Activated CD4-positive, alpha-beta memory T cell treated with anti-CD3 and anti-CD28 coated beads for 36 hours (primary cell): Measurements from ENCODE around the gene STIL. TPM values are rescaled to one million over a fixed set of nuclear protein-coding genes. Genes with fewer than 3 reads are reported as not detected.
"Not testable (repeated sequence)": the region's sequence is repeated elsewhere in the genome, so short reads cannot be mapped to it uniquely, and the experiment has no call there.

Experiments
- CTCF ChIA-PET: fragments of 350-600 bp; sonication (Branson Sonifier 250); formaldehyde crosslinking; loops from one replicate; lab custom pipeline; 2021; ENCODE audit warnings: antibody characterized with exemption, inconsistent platforms; lab: Charles Lee
- POLR2A ChIA-PET: fragments of 350-600 bp; sonication (Branson Sonifier 250); formaldehyde crosslinking; loops from one replicate; lab custom pipeline; 2021; ENCODE audit warnings: antibody characterized with exemption; lab: Charles Lee
- DNase-seq: peaks from one replicate; pipeline ENCODE4 v3.0.0-alpha.2; 2020
- H3K27ac Mint-ChIP-seq: one replicate; pipeline ENCODE4 v1.8.0; 2021; ENCODE audit warnings: mixed read lengths
- H3K27me3 Mint-ChIP-seq: one replicate; pipeline ENCODE4 v1.8.0; 2021; ENCODE audit warnings: mixed read lengths
- H3K36me3 Mint-ChIP-seq: one replicate; pipeline ENCODE4 v1.8.0; 2021; ENCODE audit warnings: mixed read lengths
- H3K4me1 Mint-ChIP-seq: one replicate; pipeline ENCODE4 v1.8.0; 2021; ENCODE audit warnings: low read depth, mixed read lengths
- H3K4me3 Mint-ChIP-seq: one replicate; pipeline ENCODE4 v1.8.0; 2021; ENCODE audit warnings: mild to moderate bottlenecking, mixed read lengths
- H3K9me3 Mint-ChIP-seq: one replicate; pipeline ENCODE4 v1.8.0; 2021; ENCODE audit warnings: mixed read lengths
- intact Hi-C: fragments of 100-400 bp; cut with micrococcal nuclease; formaldehyde crosslinking; loops from one replicate; pipeline ENCODE4 v1.15.1; 2023
- total RNA-seq, 2 experiments: library from RNA; stranded (reverse); gene quantifications; one replicate each; pipeline ENCODE4 v1.2.3, GENCODE V29; 2021

Gene STIL
- total RNA-seq, 2 experiments from 2014 or later, result 31.3 to 33.6 TPM

DNA sequence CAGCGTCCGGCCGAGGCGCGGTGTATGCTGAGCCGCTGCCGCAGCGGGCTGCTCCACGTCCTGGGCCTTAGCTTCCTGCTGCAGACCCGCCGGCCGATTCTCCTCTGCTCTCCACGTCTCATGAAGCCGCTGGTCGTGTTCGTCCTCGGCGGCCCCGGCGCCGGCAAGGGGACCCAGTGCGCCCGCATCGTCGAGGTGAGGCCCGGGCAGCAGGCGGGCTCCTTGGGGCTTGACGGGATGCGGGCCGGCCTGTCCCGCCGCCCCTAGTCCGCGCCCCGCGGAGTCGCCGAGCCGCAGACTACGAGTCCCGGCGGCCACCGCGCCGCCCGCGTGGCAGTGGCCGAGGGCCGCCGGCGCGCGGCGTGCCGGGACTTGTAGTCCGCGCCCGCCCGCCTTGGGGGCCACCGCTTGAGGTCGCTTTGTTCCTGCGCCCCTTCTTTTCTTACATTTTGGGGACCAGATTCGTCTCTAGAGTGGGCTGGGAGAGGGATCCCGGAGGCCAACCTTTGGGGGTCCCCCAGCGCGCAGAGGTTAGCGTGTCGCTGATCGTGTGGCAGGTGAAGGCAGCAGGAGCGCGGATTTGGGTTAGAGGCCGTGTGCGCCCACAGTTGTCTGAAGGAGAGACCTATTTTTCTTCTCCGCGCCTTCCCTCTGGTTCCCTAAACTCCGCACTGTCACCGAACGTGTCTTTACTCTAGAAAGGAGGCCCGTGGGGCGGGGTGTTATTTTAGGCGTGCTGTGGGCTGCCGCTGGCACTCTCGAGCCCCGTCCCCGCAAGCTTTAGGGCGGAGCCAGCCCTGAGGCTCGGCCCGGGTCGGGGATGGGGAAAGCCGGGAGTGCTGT, 20.2 kb upstream of the STIL start:
- H3K4me3 Mint-ChIP-seq, result no peak overlapping the region
- intact Hi-C loops, result loop anchor here (1.0 to 5.0 kb wide), 5 partner anchors 17 to 142 kb away; partner anchors contain the start of genes PDZK1IP1 and STIL
- DNase-seq, result peak; percentile 79
- ChIA-PET CTCF (interaction anchor here (0.7 to 1.9 kb wide), 10 partner anchors 10 to 155 kb away, joined by 3 to 11 read pairs (median 5); partner anchors contain the start of genes FOXD2 and STIL), POLR2A (interaction anchor here (0.7 to 3.3 kb wide), 11 partner anchors 10 to 155 kb away, joined by 3 to 18 read pairs (median 4); partner anchors contain the start of genes FOXD2 and STIL)
- peak overlapping the region; percentile 95 for H3K27ac Mint-ChIP-seq
- peaks cover 2% of the 10 kb centered on the region for H3K36me3 Mint-ChIP-seq
- no peaks in the 10 kb centered on the region for H3K27me3 Mint-ChIP-seq
- H3K9me3 Mint-ChIP-seq, result no peaks in the 10 kb centered on the region
- H3K4me1 Mint-ChIP-seq, result peaks cover 21% of the 10 kb centered on the region

DNA sequence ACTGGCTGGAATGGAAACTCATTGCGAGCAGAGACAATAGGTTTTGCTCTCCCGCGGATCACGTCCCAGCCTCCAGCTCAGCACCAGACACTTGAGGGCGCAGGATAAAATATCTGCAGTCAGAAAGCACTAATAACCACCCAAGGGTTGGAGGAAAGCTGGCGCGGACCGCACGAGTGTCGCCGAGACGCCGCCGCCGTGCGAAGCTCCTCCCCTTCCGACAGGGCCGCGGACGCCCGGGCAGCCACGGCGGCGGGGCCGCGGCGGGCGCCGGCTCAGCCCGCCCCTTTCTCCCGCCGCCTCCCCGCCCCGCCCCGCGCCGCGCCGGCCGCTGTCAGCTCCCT, 19.6 kb upstream of the STIL start, which contains the start of gene CMPK1:
Gene CMPK1 (plus strand): TSS at position 213 of the 344 bp plus-strand sequence. CDS start 156 bp downstream, outside the sequence.
- Mint-ChIP-seq H3K9me3 (no peaks in the 10 kb centered on the region), H3K27me3 (no peaks in the 10 kb centered on the region), H3K4me3 (no peak within 1 kb of the TSS), H3K4me1 (peaks cover 21% of the 10 kb centered on the region), H3K27ac (peak within 1 kb of the TSS; percentile 95), H3K36me3 (peaks cover 2% of the 10 kb centered on the region)
- ChIA-PET CTCF (interaction anchor here (0.7 to 1.9 kb wide), 8 partner anchors 10 to 392 kb away, joined by 4 to 11 read pairs (median 6); partner anchors contain the start of genes FOXD2 and STIL), POLR2A (interaction anchor here (0.6 to 3.3 kb wide), 10 partner anchors 10 to 154 kb away, joined by 3 to 18 read pairs (median 4); partner anchors contain the start of genes FOXD2 and STIL)
- intact Hi-C loops, result loop anchor here (5.0 kb wide), 1 partner anchor 141 kb away; the partner anchor contains the start of gene PDZK1IP1
- DNase-seq, result peak; percentile 84

DNA sequence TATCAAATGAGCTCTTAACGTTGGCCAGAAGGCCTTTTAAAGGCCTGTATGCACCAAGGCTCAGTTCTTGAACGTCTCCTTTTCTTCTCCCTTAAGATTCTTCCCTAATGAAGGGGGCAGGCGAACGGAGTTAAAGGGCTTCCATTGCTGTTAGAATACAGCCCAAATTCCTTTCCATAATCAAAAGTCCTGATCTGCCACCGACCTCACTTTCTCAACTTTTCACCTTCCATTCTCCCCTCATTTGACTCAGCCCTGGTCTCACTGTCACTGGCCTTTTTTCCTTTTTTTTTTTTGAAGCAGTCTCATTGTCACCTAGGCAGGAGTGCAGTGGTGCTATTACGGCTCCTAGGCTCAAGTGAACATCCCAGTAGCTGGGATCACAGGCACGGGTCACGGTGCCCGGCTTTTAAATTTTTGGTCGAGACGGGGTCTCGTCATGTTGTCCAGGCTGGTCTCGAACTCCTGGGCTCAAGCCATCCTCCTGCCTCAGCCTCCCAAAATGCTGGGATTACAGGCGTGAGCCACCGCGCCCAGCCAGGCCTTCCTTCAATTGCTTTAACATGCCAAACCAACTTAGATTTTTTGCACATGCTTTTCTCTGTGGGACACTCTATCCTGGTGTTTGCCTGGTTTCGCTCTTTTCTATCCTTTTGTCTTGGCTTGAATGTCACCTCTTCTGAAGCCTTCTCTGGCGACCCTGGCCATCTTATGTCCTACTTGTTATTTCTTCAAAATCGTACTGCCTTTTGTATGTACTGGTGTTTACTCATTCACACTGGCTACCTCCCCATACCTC, 19.0 kb upstream of the STIL start:
- H3K4me3 Mint-ChIP-seq, result no peak overlapping the region
- peaks cover 2% of the 10 kb centered on the region for H3K36me3 Mint-ChIP-seq
- ChIA-PET POLR2A (interaction anchor here (0.6 to 3.3 kb wide), 10 partner anchors 9 to 154 kb away, joined by 3 to 18 read pairs (median 4); partner anchors contain the start of genes FOXD2 and STIL), CTCF (interaction anchor here (0.6 to 1.9 kb wide), 8 partner anchors 9 to 393 kb away, joined by 4 to 11 read pairs (median 6); partner anchors contain the start of gene STIL)
- H3K9me3 Mint-ChIP-seq, result no peaks in the 10 kb centered on the region
- no peaks in the 10 kb centered on the region for H3K27me3 Mint-ChIP-seq
- intact Hi-C loops, result loop anchor here (5.0 kb wide), 1 partner anchor 141 kb away; the partner anchor contains the start of gene PDZK1IP1
- H3K27ac Mint-ChIP-seq, result no peak overlapping the region
- no peak for DNase-seq
- peaks cover 18% of the 10 kb centered on the region for H3K4me1 Mint-ChIP-seq

DNA sequence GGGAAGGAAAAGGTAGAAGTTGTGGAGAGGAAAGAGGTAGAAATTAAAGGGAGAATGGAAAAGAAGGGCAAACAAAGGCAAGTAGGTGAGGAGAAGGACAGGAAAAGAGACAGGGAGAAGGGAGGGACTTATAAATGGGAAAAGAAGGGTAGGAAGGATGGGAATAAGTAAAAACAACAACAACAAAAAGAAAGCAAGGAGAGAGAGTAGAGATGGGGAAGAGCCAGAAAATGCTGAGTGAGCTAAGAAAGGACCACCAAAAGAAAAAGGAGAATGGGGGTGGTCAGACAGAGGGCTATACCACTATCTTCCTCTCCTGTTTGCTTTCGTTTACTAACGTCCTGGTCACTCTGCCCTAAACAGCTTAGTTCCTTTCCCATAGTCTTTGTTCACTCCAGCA, 17.9 kb upstream of the STIL start:
- ChIA-PET POLR2A (interaction anchor here (3.3 kb wide), 1 partner anchor 19 kb away, joined by 15 read pairs; no protein-coding TSS in a partner anchor), CTCF (interaction anchor here (1.5 to 1.8 kb wide), 2 partner anchors 14 to 69 kb away, joined by 4 to 5 read pairs; no protein-coding TSS in a partner anchor)
- no peaks in the 10 kb centered on the region for H3K27me3 Mint-ChIP-seq
- intact Hi-C loops, result loop anchor here (5.0 kb wide), 1 partner anchor 140 kb away; the partner anchor contains the start of gene PDZK1IP1
- no peak overlapping the region for H3K27ac Mint-ChIP-seq
- no peak for DNase-seq
- H3K4me1 Mint-ChIP-seq, result peaks cover 17% of the 10 kb centered on the region
- no peak overlapping the region for H3K4me3 Mint-ChIP-seq
- H3K36me3 Mint-ChIP-seq, result peaks cover 2% of the 10 kb centered on the region
- no peaks in the 10 kb centered on the region for H3K9me3 Mint-ChIP-seq

DNA sequence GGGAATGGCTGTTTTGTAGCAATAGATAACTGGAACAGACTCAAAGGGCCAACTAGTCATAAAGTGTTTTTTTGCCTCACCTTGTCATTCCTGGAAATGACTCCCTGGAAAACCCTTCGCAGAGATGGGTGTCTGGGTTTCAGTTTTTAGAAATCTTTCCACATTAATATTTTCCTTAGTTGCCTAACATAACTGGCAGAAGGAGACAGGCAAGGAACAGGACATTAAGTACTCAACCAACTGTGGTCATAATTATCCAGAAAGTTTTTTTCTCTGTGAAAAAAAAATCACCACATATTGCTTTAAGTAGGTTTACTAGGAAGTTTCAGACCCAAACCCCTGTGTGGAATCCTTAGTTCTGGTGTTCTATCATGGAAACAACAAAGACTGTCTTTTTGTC, 16.3 kb upstream of the STIL start:
- intact Hi-C loops, result loop anchor here (1.0 to 5.0 kb wide), 2 partner anchors 41 to 138 kb away; partner anchors contain the start of gene PDZK1IP1
- Mint-ChIP-seq H3K9me3 (no peaks in the 10 kb centered on the region), H3K36me3 (peaks cover 2% of the 10 kb centered on the region), H3K4me3 (no peak overlapping the region), H3K27me3 (no peaks in the 10 kb centered on the region), H3K27ac (peak overlapping the region; percentile 18), H3K4me1 (peaks cover 11% of the 10 kb centered on the region)
- DNase-seq, result no peak
- POLR2A ChIA-PET, result interaction anchor here (1.2 to 2.1 kb wide), 2 partner anchors 12 to 16 kb away, joined by 5 to 6 read pairs; partner anchors contain the start of gene STIL
- CTCF ChIA-PET, result interaction anchor here (1.2 to 1.8 kb wide), 3 partner anchors 8 to 151 kb away, joined by 4 read pairs; no protein-coding TSS in a partner anchor

DNA sequence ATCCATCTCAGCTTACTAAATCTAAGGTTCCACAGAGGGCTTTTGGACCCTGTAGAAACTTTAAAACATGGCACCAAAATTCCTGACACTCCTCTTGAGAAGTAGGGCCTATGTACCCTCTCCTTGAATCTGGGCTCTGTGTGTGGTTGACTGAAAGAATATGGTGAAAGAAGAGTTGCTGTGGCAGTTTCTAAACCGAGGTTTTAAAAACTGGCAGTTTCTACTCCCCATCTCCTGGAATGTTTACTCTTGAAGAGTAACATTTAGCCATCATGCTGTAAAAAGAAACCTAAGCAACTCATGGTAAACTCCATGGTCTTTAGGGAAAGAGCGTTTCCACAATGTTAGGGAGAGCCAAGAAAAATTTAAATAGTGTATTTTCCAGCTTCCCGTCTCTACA, 15.0 kb upstream of the STIL start:
- CTCF ChIA-PET, result interaction anchor here (0.7 to 1.8 kb wide), 2 partner anchors 10 to 12 kb away, joined by 3 to 4 read pairs; no protein-coding TSS in a partner anchor
- POLR2A ChIA-PET, result no interaction called here
- Mint-ChIP-seq H3K27me3 (no peaks in the 10 kb centered on the region), H3K36me3 (no peaks in the 10 kb centered on the region), H3K27ac (no peak overlapping the region), H3K4me3 (no peak overlapping the region), H3K4me1 (peaks cover 6% of the 10 kb centered on the region), H3K9me3 (no peaks in the 10 kb centered on the region)
- intact Hi-C loops, result no loop called here
- DNase-seq, result no peak

DNA sequence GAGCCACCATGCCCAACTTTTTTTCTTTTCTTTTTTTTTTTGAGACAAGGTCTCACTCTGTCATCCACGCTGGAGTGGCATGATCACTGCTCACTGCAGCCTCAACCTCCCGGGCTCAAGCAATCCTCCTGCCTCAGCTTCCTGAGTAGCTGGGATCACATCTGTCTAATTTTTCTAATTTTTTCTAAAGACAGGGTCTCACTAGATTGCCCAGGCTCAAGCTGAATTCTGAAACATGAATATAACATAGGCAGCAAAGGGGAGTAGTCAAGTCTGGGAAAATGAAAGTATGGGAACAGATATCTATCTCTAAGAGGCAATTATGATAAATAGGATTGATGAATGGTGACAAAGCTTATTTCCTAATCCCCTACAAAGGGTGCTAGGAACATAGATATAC, 12.3 kb upstream of the STIL start:
- intact Hi-C loops, result no loop called here
- H3K9me3 Mint-ChIP-seq, result no peaks in the 10 kb centered on the region
- DNase-seq, result no peak
- no peak overlapping the region for H3K27ac Mint-ChIP-seq
- H3K4me3 Mint-ChIP-seq, result no peak overlapping the region
- CTCF ChIA-PET, result interaction anchor here (1.1 kb wide), 1 partner anchor 12 kb away, joined by 3 read pairs; the partner anchor contains the start of gene STIL
- peaks cover 6% of the 10 kb centered on the region for H3K4me1 Mint-ChIP-seq
- no peaks in the 10 kb centered on the region for H3K27me3 Mint-ChIP-seq
- POLR2A ChIA-PET, result no interaction called here
- H3K36me3 Mint-ChIP-seq, result no peaks in the 10 kb centered on the region

DNA sequence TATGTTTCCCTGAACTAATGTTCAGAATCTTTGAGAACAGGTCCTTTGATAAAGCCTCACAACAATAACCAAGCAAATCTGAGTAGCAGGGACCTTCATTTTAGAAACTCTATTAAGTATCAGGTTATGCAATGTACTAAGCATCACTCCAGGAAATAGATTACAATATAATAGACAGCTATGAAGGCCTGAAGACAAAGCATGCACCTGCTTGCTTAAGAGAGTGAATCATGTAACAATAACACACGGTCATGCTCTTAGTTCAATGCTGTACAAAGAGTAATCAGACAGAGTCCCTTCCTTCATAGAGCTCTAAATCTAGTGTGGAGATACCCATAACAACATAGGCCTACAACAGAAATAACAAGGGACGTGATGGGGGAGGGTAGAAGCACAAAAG, 11.6 kb upstream of the STIL start:
- Mint-ChIP-seq H3K4me1 (peaks cover 5% of the 10 kb centered on the region), H3K9me3 (no peaks in the 10 kb centered on the region), H3K27me3 (no peaks in the 10 kb centered on the region), H3K4me3 (no peak overlapping the region), H3K27ac (no peak overlapping the region), H3K36me3 (no peaks in the 10 kb centered on the region)
- no peak for DNase-seq
- CTCF ChIA-PET, result no interaction called here
- POLR2A ChIA-PET, result interaction anchor here (0.5 kb wide), 2 partner anchors 13 to 15 kb away, joined by 3 read pairs; no protein-coding TSS in a partner anchor
- intact Hi-C loops, result no loop called here

DNA sequence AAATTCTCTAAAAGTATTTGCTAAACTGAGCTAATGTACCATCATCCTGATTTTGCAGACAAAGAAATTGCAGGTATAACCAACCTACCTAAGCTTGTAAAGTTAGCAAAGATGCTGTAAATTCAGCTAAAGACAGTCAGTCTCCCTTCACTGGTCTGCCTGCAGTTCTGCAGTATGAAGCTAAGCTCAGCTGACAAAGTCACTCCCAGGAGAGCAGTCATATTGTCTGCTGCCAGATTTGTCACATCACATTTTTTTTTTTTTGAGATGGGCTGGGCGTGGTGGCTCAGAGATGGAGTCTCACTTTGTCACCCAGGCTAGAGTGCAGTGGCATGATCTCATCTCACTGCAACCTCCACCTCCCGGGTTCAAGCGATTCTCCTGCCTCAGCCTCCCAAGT, 10.7 kb upstream of the STIL start:
- H3K36me3 Mint-ChIP-seq, result no peaks in the 10 kb centered on the region
- no peak for DNase-seq
- CTCF ChIA-PET, result interaction anchor here (2.7 kb wide), 1 partner anchor 9 kb away, joined by 7 read pairs; the partner anchor contains the start of gene CMPK1
- H3K4me1 Mint-ChIP-seq, result no peaks in the 10 kb centered on the region
- H3K27me3 Mint-ChIP-seq, result no peaks in the 10 kb centered on the region
- no peak overlapping the region for H3K4me3 Mint-ChIP-seq
- POLR2A ChIA-PET, result interaction anchor here (1.9 kb wide), 1 partner anchor 9 kb away, joined by 9 read pairs; the partner anchor contains the start of gene CMPK1
- no peaks in the 10 kb centered on the region for H3K9me3 Mint-ChIP-seq
- intact Hi-C loops, result no loop called here
- no peak overlapping the region for H3K27ac Mint-ChIP-seq

DNA sequence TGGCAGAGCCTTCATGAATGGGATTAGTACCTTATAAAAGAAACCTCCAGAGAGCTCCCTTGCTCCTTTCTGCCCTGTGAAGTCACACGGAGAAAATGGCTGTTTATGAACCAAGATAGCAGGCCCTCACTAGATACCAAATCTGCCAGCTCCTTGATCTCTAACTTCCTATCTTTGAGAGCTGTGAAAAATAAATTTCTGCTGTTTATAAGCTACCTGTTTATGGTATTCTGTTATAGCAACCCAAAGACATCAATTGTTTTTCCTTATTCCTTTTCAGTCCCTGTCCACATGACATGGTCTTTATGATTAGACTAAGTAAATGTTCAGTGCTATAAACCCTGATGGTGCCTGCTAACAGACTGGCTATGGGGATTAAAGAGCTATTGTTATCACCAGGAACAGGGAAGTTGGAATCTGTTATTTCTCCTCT, 9.7 kb upstream of the STIL start:
- CTCF ChIA-PET, result interaction anchor here (0.7 to 2.7 kb wide), 2 partner anchors 10 to 29 kb away, joined by 3 to 7 read pairs; partner anchors contain the start of gene CMPK1
- Mint-ChIP-seq H3K27ac (no peak overlapping the region), H3K4me1 (no peaks in the 10 kb centered on the region), H3K27me3 (no peaks in the 10 kb centered on the region), H3K9me3 (no peaks in the 10 kb centered on the region), H3K36me3 (no peaks in the 10 kb centered on the region), H3K4me3 (no peak overlapping the region)
- POLR2A ChIA-PET, result interaction anchor here (1.3 to 1.9 kb wide), 2 partner anchors 10 kb away, joined by 3 to 9 read pairs; partner anchors contain the start of genes CMPK1 and STIL
- intact Hi-C loops, result no loop called here
- DNase-seq, result no peak

DNA sequence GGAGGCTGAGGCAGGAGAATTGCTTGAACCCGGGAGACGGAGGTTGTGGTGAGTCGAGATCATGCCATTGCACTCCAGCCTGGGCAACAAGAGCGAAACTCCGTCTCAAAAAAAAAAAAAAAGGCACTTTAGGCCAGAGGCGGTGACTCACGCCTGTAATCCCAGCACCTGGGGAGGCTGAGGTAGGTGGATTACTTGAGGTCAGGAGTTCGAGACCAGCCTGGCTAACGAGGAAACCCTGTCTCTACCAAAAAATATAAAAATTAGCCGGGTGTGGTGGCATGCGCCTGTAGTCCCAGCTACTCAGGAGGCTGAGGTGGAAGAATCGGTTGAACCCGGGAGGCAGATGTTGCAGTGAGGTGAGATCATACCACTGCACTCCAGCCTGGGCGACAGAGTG, 6.0 kb upstream of the STIL start:
- CTCF ChIA-PET, H3K4me3 Mint-ChIP-seq, DNase-seq, H3K27ac Mint-ChIP-seq, POLR2A ChIA-PET, H3K9me3 Mint-ChIP-seq, H3K27me3 Mint-ChIP-seq, H3K36me3 Mint-ChIP-seq, H3K4me1 Mint-ChIP-seq: not testable (repeated sequence)
- intact Hi-C loops, result loop anchor here (10.0 kb wide), 1 partner anchor 145 kb away; no protein-coding TSS in a partner anchor
